ENCODE measurements around the gene ADGRL3.

DNA sequence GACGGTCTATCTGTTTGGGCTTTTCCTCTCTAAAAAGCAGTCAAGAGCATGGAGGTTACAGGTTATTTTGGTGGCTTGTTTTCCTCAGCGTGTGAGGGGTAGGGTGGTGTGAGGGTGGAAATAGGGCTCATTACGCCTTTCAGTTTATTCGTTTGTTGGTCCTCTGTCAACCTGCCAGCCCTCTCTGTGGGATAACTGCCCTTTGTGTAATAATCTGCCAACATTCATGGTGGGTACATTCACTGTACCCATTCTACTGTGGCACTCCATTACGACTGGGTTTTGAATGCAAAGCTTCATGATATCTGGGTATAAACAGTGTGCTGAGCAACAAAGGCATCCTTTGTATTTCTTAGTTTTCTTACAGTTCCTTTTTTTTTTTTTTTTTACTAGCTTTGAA, 136.4 kb downstream of the ADGRL3 start:
- TF ChIP-seq EP300 (IDR thresholded peaks at IDR 0.05), result no peak
- TF ChIP-seq, protein P1, sequence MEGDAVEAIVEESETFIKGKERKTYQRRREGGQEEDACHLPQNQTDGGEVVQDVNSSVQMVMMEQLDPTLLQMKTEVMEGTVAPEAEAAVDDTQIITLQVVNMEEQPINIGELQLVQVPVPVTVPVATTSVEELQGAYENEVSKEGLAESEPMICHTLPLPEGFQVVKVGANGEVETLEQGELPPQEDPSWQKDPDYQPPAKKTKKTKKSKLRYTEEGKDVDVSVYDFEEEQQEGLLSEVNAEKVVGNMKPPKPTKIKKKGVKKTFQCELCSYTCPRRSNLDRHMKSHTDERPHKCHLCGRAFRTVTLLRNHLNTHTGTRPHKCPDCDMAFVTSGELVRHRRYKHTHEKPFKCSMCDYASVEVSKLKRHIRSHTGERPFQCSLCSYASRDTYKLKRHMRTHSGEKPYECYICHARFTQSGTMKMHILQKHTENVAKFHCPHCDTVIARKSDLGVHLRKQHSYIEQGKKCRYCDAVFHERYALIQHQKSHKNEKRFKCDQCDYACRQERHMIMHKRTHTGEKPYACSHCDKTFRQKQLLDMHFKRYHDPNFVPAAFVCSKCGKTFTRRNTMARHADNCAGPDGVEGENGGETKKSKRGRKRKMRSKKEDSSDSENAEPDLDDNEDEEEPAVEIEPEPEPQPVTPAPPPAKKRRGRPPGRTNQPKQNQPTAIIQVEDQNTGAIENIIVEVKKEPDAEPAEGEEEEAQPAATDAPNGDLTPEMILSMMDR (IDR thresholded peaks at IDR 0.05), result no peak
